Mononuclear cell (primary cell): ENCODE results near the gene LDB3. TPM values are rescaled to one million over a fixed set of nuclear protein-coding genes. Genes with fewer than 3 reads are reported as not detected.
"Not testable (repeated sequence)": the region's sequence is repeated elsewhere in the genome, so short reads cannot be mapped to it uniquely, and the experiment has no call there.

Experiments used
- H3K27me3 ChIP-seq: 2 replicates; pipeline ENCODE4 v1.6.0; 2011; ENCODE audit warnings: low read length, control low read depth; ENCODE audit not compliant: insufficient read depth
- H3K4me1 ChIP-seq: 2 replicates; pipeline ENCODE4 v1.5.1; 2011; ENCODE audit warnings: mild to moderate bottlenecking, low read length, control low read depth; ENCODE audit not compliant: insufficient read depth
- H3K4me3 ChIP-seq: 2 replicates; pipeline ENCODE4 v1.5.1; 2011; ENCODE audit warnings: mild to moderate bottlenecking, low read length, moderate library complexity
- H3K9me3 ChIP-seq: 2 replicates; pipeline ENCODE4 v1.5.1; 2011; ENCODE audit warnings: low read depth, mild to moderate bottlenecking, control low read depth, low read length
- total RNA-seq: library from RNA; depleted of rRNA; stranded (reverse); fragments of >200 nt; gene quantifications from one replicate; pipeline ENCODE4 v1.2.3, GENCODE V29; 2012

LDB3 gene
- total RNA-seq, result not detected

GRCh38 chr10:86668297-86669165 lies at the start of gene LDB3:
LDB3 (plus strand) TSS chr10:86668511; CDS start chr10:86668692, 181 bp downstream.
- no peaks in the 10 kb centered on the region for H3K27me3 ChIP-seq
- no peaks in the 10 kb centered on the region for H3K4me1 ChIP-seq
- H3K9me3 ChIP-seq, result no peaks in the 10 kb centered on the region
- H3K4me3 ChIP-seq, result no peak within 1 kb of the TSS

GRCh38 chr10:86628311-86628710 lies 40.0 kb upstream of the LDB3 start:
- Histone ChIP-seq H3K4me1 (no peaks in the 10 kb centered on the region), H3K4me3 (no peak overlapping the region), H3K9me3 (no peaks in the 10 kb centered on the region), H3K27me3 (peaks cover 34% of the 10 kb centered on the region)

GRCh38 chr10:86630079-86630478 lies 38.2 kb upstream of the LDB3 start:
- Histone ChIP-seq H3K4me1 (no peaks in the 10 kb centered on the region), H3K27me3 (peaks cover 43% of the 10 kb centered on the region), H3K4me3 (no peak overlapping the region), H3K9me3 (no peaks in the 10 kb centered on the region)

- H3K9me3 ChIP-seq, result no peaks in the 10 kb centered on the region
- H3K4me1 ChIP-seq, result no peaks in the 10 kb centered on the region
- H3K4me3 ChIP-seq, result no peak overlapping the region
- peaks cover 38% of the 10 kb centered on the region for H3K27me3 ChIP-seq
Observed at GRCh38 chr10:86632009-86632800, 36.1 kb upstream of the LDB3 start.

GRCh38 chr10:86632951-86633350 lies 35.4 kb upstream of the LDB3 start:
- H3K9me3 ChIP-seq, result no peaks in the 10 kb centered on the region
- peaks cover 38% of the 10 kb centered on the region for H3K27me3 ChIP-seq
- H3K4me1 ChIP-seq, result no peaks in the 10 kb centered on the region
- H3K4me3 ChIP-seq, result no peak overlapping the region

GRCh38 chr10:86635402-86635801 lies 32.9 kb upstream of the LDB3 start:
- H3K4me1 ChIP-seq, result no peaks in the 10 kb centered on the region
- H3K27me3 ChIP-seq, result peaks cover 34% of the 10 kb centered on the region
- no peaks in the 10 kb centered on the region for H3K9me3 ChIP-seq
- no peak overlapping the region for H3K4me3 ChIP-seq

- H3K4me1 ChIP-seq, result no peaks in the 10 kb centered on the region
- H3K4me3 ChIP-seq, result no peak overlapping the region
- H3K9me3 ChIP-seq, result no peaks in the 10 kb centered on the region
- H3K27me3 ChIP-seq, result peaks cover 28% of the 10 kb centered on the region
Observed at GRCh38 chr10:86636311-86636710, 32.0 kb upstream of the LDB3 start.

GRCh38 chr10:86642021-86642420 lies 26.3 kb upstream of the LDB3 start:
- Histone ChIP-seq H3K9me3 (no peaks in the 10 kb centered on the region), H3K4me3 (no peak overlapping the region), H3K4me1 (no peaks in the 10 kb centered on the region), H3K27me3 (no peaks in the 10 kb centered on the region)

GRCh38 chr10:86642499-86642898 lies 25.8 kb upstream of the LDB3 start:
- no peaks in the 10 kb centered on the region for H3K27me3 ChIP-seq
- no peaks in the 10 kb centered on the region for H3K9me3 ChIP-seq
- no peaks in the 10 kb centered on the region for H3K4me1 ChIP-seq
- no peak overlapping the region for H3K4me3 ChIP-seq

GRCh38 chr10:86644152-86644793 lies 24.0 kb upstream of the LDB3 start:
- Histone ChIP-seq H3K27me3 (no peaks in the 10 kb centered on the region), H3K9me3 (no peaks in the 10 kb centered on the region)

GRCh38 chr10:86644794-86645445 lies 23.4 kb upstream of the LDB3 start:
- no peaks in the 10 kb centered on the region for H3K9me3 ChIP-seq
- H3K4me3 ChIP-seq, result no peak overlapping the region
- H3K27me3 ChIP-seq, result no peaks in the 10 kb centered on the region
- H3K4me1 ChIP-seq, result no peaks in the 10 kb centered on the region

More at GRCh38 chr10:86644152-86644793, 24.0 kb upstream of the LDB3 start:
- H3K4me3 ChIP-seq, result no peak overlapping the region
- H3K4me1 ChIP-seq, result no peaks in the 10 kb centered on the region

GRCh38 chr10:86645621-86646165 lies 22.6 kb upstream of the LDB3 start:
- not testable (repeated sequence) for H3K4me3 ChIP-seq, H3K9me3 ChIP-seq, H3K27me3 ChIP-seq, H3K4me1 ChIP-seq

GRCh38 chr10:86646532-86646931 lies 21.8 kb upstream of the LDB3 start:
- Histone ChIP-seq H3K27me3 (no peaks in the 10 kb centered on the region), H3K9me3 (no peaks in the 10 kb centered on the region), H3K4me1 (no peaks in the 10 kb centered on the region), H3K4me3 (no peak overlapping the region)

- H3K9me3 ChIP-seq, result no peaks in the 10 kb centered on the region
- no peaks in the 10 kb centered on the region for H3K4me1 ChIP-seq
- H3K27me3 ChIP-seq, result no peaks in the 10 kb centered on the region
- no peak overlapping the region for H3K4me3 ChIP-seq
Observed at GRCh38 chr10:86646933-86647332, 21.4 kb upstream of the LDB3 start.
